Measurements from ENCODE around the gene ANKRD33B. TPM values are rescaled to one million over a fixed set of nuclear protein-coding genes. Genes with fewer than 3 reads are reported as not detected.

Gene ANKRD33B
- total and polyA plus RNA-seq, 2 of the 8 experiments (the other 6 are each of a cell fraction or from before 2014, with no cell fraction given), result 6.9 to 20.6 TPM

DNA sequence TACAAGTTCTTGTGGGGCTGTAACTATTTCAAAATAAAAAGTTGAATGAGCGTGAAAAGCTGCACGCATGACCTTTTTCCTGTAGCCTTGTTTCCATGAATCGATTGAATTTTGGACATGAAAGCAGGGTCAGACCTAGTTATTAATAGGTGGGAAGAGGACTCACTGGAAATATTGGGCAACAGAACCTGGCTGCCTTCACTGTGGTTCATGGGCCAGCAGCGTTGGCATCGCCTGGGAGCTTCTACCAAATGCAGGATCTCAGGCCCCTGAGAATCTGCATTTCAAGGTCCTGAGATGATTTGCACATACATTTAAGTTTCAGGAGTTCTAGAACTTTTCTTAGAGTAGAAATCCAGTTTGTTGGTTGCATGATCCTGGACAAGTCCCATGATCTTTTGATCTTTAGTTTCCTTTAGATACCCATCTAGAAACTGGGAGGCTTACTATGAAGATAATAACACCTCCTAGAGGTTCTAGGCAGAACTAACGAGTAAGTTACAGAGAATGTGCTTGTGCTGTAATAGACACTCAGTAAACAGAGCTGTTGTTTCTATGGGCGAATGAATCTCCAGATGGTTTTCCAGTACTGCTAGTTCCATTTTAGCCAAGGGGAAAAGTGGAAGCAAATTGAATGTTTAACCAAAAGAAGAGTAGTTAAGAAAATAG, 12.4 kb downstream of the ANKRD33B start:
- Histone ChIP-seq H4K91ac (replicated peaks; ENCODE audit: insufficient read length, low read length) (no peak overlapping the region), H3K79me1 (ENCODE audit: low read depth, low read length) (no peaks in the 10 kb centered on the region; the same call in 1 of the 2 replicates), H3K9me3 (ENCODE audit: insufficient read depth in 2 of 2, low read depth in 1 of 2, low read length in 1 of 2) (no peaks in the 10 kb centered on the region), H3K27me3 (replicated peaks in 1 of 4; ENCODE audit: control insufficient read depth in 3 of 4, extremely low read depth in 1 of 4, insufficient read depth in 3 of 4, low read length in 3 of 4) (no peaks in the 10 kb centered on the region), H3K4me3 (ENCODE audit: extremely low read depth in 1 of 4, insufficient read depth in 2 of 4, low read depth in 3 of 4, low read length in 4 of 4) (no peak overlapping the region), H3K4ac (replicated peaks; ENCODE audit: insufficient read length, low read depth, low read length) (no peak overlapping the region), H2BK120ac (replicated peaks; ENCODE audit: low read depth, low read length) (no peak overlapping the region), H3K4me2 (ENCODE audit: insufficient read depth in 1 of 2, low read depth in 2 of 2, low read length in 2 of 2) (no peak overlapping the region), H3K23me2 (ENCODE audit: low read depth, low read length) (no peaks in the 10 kb centered on the region), H3K4me1 (replicated peaks in 1 of 4; ENCODE audit: control insufficient read depth in 3 of 4, insufficient read depth in 4 of 4, low read length in 3 of 4) (peaks cover 0 to 5% (median 2%) of the 10 kb centered on the region in 4 experiments; a peak in 4 of 7 replicates), H4K20me1 (replicated peaks in 1 of 2; ENCODE audit: control insufficient read depth in 1 of 2, insufficient read depth in 2 of 2, low read length in 2 of 2) (no peaks in the 10 kb centered on the region), H2AFZ (ENCODE audit: low read length) (no peak overlapping the region), H3K14ac (ENCODE audit: insufficient read length) (no peak overlapping the region), H2BK12ac (ENCODE audit: low read depth, low read length) (no peak overlapping the region), H2BK15ac (ENCODE audit: low read length) (no peak overlapping the region), H3K79me2 (ENCODE audit: control insufficient read depth in 1 of 2, insufficient read depth in 2 of 2, low read length in 2 of 2) (no peaks in the 10 kb centered on the region; a peak in 1 of 4 replicates), H4K8ac (ENCODE audit: extremely low read depth, insufficient read depth, low read length) (no peak overlapping the region), H4K5ac (ENCODE audit: insufficient read length, low read depth, low read length) (no peak overlapping the region), H2BK20ac (ENCODE audit: low read length) (no peak overlapping the region), H3K36me3 (ENCODE audit: control insufficient read depth in 2 of 4, insufficient read depth in 4 of 4, low read length in 3 of 4) (no peaks in the 10 kb centered on the region), H3K23ac (ENCODE audit: insufficient read length) (no peak overlapping the region), H3K9ac (replicated peaks in 1 of 4; ENCODE audit: extremely low read depth in 1 of 4, low read depth in 3 of 4, low read length in 3 of 4) (no peak overlapping the region), H2BK5ac (ENCODE audit: low read depth, low read length) (no peak overlapping the region), H3K56ac (replicated peaks; ENCODE audit: insufficient read length, low read depth, low read length) (no peak overlapping the region), H3K27ac (ENCODE audit: low read depth, low read length) (no peak overlapping the region), H2AK5ac (ENCODE audit: low read depth, low read length) (no peak overlapping the region), H3K18ac (ENCODE audit: extremely low read depth, low read length) (no peak overlapping the region)
- CTCF ChIA-PET (ENCODE audit: partially characterized antibody), result interaction anchor here (0.7 to 3.8 kb wide), 16 partner anchors 9 to 123 kb away, joined by 3 to 31 read pairs (median 4); no protein-coding TSS in a partner anchor
- FAIRE-seq (no peak), DNase-seq (ENCODE audit: low read depth in 1 of 2, low spot score in 2 of 2) (no peak)
- WGBS, 2 experiments (ENCODE audit: extremely low coverage in 1 of 2, insufficient coverage in 1 of 2, insufficient read length in 1 of 2, insufficient replicate concordance in 2 of 2, low coverage in 1 of 2, low lambda C conversion rate in 2 of 2, missing lambda C conversion rate in 1 of 2), result 93% methylated on average over 7 of the region's 7 CpGs; no CpG with 5 or more reads in 1 of the 2 experiments
- POLR2A ChIA-PET (ENCODE audit: partially characterized antibody), result interaction anchor here (0.9 to 1.6 kb wide), 3 partner anchors 9 to 43 kb away, joined by 3 to 4 read pairs (median 3); no protein-coding TSS in a partner anchor
- no peak for TF ChIP-seq RFX5 (IDR thresholded peaks at IDR 0.05; ENCODE audit: borderline replicate concordance, low read depth, low read length)
- TF ChIP-seq RAD21 (IDR thresholded peaks at IDR 0.05 in 1 of 2, conservative IDR thresholded peaks at IDR 0.05 in 1 of 2; ENCODE audit: low read depth in 2 of 2, low read length in 2 of 2), result peak; percentile 9 to 22; a peak in 3 of 4 replicates
